ENCODE measurements around the gene SNW1.
"Not testable (repeated sequence)": the region's sequence is repeated elsewhere in the genome, so short reads cannot be mapped to it uniquely, and the experiment has no call there.

Gene SNW1

DNA sequence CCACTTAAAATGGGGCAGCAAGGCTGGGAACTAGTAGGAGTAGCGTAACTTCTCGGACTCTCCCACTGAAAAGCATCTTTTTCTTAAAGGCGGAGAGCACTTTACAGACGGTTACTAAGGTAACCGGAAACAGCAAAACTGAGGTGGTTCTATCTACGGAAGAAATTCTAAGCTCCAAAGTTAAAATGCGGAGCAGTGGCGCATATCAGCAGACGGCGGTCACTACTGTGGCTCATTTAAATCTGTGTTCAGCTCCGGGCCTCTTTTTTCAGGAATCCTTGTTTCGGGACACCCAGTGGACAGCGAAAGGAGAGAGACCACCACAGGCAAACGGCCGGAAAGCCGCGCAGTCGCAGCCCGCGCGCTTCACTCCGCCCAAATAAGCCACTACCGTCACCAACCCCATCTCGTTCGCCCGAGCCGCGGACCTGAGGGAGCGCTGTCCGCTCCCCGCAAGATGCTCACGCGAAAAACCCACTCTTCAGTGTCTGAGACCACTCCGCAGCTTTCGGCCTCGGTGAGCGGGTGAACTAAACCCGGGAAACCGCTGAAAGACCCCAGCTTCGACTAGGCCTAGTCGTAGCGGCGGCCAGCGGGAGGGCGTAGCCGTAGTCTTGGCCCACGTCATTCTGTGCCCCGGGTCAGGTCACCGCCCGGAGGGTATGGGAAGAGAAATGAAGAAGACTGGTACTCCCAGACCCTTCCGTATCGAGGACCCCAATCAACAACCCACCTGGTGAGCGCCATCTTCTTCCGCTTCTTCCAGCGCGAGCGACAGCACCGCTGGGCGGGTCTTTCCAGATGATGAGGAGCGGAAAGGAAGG, at the start of gene SNW1:
Gene SNW1, minus strand, starts transcription at position 776 of the 824 bp plus-strand sequence. Its CDS starts 29 bp downstream, at position 747.
- DNase-seq: peak; percentile 94
- in situ Hi-C loops (cut with HindIII; ENCODE audit: low pct_ligation_motif_present, low pct_unique_long_range_greater_than_20kb, low sequenced_read_pairs): no loop called here

DNA sequence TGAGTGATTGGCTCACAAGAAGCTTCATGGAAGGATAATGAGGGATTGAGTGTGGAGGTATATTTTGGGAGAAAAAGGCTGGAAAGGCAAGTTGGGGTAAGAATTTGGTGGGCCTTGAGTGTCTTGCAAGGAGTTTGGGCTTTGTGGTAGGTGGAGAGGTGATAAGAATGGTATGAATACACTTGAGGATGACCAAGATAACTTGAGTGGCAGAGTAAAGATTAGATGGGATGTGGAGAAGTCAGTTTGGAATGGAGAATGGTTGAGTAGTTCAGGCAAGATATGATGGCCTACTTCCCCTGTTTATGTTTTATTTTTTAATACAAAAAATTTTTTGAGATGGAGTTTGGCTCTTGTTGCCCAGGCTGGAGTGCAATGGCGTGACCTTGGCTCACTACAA, 48.1 kb upstream of the SNW1 start:
- in situ Hi-C loops (cut with HindIII; ENCODE audit: low pct_ligation_motif_present, low pct_unique_long_range_greater_than_20kb, low sequenced_read_pairs): no loop called here
- no peak for DNase-seq

DNA sequence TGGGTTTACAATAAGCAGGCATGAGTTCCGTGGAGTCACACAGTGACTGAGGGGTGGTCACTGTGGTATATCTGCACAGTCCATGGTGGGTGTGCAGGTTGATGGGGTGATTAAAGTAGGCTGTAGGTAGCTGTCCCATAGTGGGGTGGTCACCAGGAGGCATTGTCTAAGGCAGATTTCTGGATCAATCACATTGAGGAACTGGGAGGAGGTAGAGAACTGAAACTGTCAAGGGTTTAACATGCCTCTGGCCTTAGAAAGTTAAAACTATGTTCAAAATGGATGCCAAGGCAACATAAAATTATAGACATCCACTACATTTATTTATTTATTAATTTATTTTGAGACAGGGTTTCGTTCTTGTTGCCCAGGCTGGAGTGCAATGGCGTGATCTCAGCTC, 47.3 kb upstream of the SNW1 start:
- DNase-seq: no peak
- in situ Hi-C loops (cut with HindIII; ENCODE audit: low pct_ligation_motif_present, low pct_unique_long_range_greater_than_20kb, low sequenced_read_pairs): no loop called here

DNA sequence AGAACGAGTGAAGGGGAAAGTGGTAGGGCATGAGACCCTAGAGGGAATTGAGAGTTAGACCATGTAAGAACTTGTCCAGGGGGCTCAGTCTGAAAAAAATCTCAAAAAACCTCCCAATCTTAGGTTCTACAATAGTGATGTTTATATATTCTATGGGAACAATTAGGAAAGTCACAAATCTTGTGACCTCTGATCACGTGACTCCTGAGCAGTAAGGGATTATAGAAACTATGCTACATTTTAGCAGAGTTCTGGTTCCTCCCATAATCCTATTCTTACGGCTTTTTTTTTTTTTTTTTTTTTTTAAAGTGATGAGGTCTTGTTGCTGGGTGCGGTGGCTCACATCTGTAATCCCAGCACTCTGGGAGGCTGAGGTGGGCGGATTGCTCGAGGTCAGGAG, 44.8 kb upstream of the SNW1 start:
- DNase-seq: no peak
- in situ Hi-C loops (cut with HindIII; ENCODE audit: low pct_ligation_motif_present, low pct_unique_long_range_greater_than_20kb, low sequenced_read_pairs): no loop called here

DNA sequence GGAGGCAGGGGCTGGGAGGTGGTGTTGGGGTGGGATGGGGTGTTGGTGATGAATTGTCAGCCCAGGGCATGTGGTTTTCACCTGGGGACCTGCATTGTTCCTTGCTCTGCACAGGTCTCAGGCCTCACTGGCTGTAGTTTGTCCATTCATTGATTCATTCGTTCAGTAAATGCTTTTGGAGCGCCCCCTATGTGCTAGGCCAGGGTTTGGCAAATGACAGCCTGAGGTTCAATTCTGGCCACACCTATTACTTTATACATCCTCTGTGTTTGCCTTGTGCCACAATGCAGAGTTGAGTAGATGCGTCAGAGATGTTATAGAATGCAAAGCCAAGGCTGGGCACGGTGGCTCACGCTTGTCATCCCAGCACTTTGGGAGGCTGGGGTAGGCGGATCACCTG, 43.6 kb upstream of the SNW1 start:
- in situ Hi-C loops (cut with HindIII; ENCODE audit: low pct_ligation_motif_present, low pct_unique_long_range_greater_than_20kb, low sequenced_read_pairs): no loop called here
- peak; percentile 47 for DNase-seq

DNA sequence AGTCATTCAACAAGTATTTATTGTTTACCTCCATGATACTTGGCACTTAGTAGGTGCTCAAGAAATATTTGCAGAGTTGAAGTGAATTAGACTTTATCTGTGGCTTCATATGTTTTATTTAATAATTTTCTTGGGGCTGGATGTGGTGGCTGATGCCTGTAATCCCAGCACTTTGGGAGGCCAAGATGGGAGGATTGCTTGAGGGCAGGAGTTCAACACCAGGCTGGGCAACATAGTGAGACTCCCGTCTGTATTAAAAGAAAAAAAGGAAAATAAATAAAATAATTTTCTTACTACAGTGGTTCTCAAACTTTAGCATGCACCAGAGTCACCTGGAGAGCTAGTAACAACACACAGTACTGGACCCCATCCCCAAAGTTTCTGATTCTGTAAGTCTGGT, 39.9 kb upstream of the SNW1 start:
- DNase-seq: no peak
- in situ Hi-C loops (cut with HindIII; ENCODE audit: low pct_ligation_motif_present, low pct_unique_long_range_greater_than_20kb, low sequenced_read_pairs): no loop called here

DNA sequence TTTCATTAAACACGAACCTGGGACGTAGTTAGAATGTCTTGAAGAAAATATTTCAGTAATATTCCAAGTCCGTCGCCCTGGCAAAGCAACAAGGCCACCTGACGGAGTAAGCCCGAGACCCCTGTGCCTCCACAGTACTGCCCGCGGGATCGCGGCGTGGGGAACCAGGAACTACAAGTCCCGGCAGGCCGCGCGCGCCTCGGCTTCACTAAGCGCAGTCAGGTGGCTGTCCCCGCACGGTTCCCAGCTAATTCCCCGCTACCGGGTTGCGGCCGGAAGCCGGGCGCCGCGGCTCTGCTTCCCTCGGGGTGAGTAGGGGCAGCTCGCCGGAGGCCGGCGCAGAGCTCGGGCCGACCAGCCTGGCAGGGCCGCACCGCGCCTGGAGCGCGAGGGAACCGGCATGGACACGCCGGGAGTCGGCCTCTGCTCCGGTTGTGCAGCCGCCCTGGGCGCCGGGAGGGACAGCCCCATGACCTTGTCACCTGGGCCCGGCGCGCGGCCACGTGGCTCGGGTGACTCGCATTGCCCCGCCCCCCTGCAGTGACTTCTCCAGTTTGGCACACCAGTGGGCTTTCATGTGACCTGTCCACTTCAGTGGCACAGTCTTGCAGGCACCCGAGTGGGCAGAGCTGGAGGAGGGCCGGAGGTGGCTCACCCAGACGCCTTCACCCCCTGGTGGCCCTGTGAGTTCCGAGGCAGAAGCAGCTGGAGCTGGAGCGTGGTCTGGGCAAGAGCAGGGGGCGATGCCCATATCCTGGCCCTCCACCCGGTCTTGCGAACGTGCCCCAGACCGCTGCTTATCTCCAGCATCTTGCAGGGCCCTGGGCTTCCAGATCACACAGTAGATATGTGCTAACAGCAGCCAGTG, 39.1 kb upstream of the SNW1 start, which contains the start of gene ADCK1:
Gene ADCK1, plus strand, starts transcription at position 247 of the 868 bp plus-strand sequence. CDS start 18,870 bp downstream, outside the sequence.
- in situ Hi-C loops (cut with HindIII; ENCODE audit: low pct_ligation_motif_present, low pct_unique_long_range_greater_than_20kb, low sequenced_read_pairs): no loop called here

DNA sequence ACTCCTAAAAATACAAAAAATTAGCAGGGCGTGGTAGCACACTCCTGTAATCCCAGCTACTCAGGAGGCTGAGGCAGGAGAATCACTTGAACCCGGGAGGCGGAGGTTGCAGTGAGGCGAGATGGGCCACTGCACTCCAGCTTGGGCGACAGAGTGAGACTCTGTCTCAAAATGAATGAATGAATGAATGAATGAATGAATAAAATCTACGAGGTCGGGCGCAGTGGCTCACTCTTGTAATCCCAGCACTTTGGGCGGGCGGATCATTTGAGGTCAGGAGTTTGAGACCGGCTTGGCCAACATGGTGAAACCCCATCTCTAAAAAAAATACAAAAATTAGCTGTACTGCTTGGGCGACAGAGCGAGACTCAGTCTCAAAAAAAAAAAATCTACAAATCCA, 38.5 kb upstream of the SNW1 start:
- in situ Hi-C loops (cut with HindIII; ENCODE audit: low pct_ligation_motif_present, low pct_unique_long_range_greater_than_20kb, low sequenced_read_pairs); DNase-seq: not testable (repeated sequence)

More for the DNA sequence above, 39.1 kb upstream of the SNW1 start, which contains the start of gene ADCK1:
- peak; percentile 73 for DNase-seq

DNA sequence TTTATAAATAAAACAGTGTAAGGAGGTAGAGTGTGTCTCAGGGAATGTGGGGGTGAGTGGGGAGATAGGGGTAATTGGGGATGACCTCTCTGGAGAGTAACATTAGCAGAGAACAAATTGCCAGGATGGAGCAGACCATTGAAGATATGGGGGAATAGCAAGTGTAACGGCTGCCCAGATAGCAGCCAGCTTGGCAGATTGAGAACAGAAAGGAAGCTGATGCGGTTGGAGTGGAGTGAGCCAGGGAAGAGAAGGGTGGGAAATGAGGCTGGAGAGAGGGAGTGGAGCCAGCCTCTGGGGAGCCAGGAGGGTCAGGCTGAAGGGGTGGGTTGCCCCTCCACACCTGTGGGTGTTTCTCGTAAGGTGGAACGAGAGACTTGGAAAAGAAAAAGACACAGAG, 33.4 kb upstream of the SNW1 start:
- in situ Hi-C loops (cut with HindIII; ENCODE audit: low pct_ligation_motif_present, low pct_unique_long_range_greater_than_20kb, low sequenced_read_pairs): no loop called here
- no peak for DNase-seq

DNA sequence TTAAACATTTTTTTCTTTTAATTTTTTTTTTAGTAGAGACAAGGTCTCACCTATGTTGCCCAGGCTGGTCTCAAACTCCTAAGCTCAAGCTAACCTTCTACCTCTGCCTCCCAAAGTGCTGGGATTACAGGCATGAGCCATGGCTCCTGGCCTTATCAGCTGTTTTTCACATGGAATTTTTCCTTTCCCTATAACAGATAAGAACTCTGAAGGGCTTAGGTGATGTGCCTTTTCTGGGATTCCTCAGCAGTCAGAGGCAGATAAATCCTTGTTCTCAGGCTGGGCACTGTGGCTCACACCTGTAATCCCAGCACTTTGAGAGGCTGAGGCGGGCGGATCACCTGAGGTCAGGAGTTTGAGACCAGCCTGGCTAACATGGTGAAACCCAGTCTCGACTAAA, 32.3 kb upstream of the SNW1 start:
- DNase-seq; in situ Hi-C loops (cut with HindIII; ENCODE audit: low pct_ligation_motif_present, low pct_unique_long_range_greater_than_20kb, low sequenced_read_pairs): not testable (repeated sequence)

DNA sequence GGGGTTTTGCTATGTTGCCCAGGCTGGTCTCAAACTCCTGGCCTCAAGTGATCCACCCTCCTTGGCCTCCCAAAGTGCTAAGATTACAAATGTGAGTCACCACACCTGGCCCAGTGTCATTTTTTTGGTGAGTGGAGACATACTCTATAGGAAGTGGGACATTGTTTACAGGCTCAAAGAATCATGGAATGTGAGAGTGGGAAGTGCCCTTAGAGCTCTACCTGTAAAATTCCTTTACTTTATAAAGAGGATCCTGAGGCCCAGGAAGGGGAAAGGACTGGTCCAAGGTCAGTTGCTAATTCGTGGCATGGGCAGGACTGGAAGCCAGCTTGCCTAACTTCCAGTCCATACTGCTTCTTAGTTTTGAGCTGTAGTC, 30.3 kb upstream of the SNW1 start:
- in situ Hi-C loops (cut with HindIII; ENCODE audit: low pct_ligation_motif_present, low pct_unique_long_range_greater_than_20kb, low sequenced_read_pairs): no loop called here
- DNase-seq: no peak

DNA sequence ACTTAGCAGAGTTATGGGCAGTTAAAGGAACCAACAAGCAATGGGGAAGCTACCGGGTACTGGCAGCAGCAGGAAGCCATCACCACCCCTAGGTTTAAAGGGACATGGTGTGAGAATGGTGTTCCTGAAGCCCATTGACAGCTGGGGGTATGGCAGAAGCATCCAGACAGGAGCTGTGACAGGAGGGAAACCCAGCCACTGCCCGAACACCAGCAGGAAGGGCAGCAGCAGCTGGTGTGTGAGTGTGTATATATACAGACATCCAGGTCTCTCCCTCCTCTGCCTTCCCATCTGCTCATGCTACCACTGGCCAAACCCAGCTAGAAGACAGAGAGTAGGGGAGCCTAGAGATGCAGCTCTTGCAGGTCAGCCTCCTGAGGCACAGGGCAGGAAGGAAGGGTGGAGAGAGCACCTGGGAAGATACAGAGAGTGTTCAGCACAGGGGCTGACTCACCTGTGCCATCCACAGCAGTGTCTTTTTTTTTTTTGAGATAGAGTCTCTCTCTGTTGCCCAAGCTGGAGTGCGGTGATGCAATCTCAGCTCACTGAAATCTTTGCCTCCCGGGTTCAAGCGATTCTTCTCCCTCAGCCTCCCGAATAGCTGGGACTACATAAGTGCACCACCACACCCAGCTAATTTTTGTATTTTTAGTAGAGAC, 29.7 kb upstream of the SNW1 start:
- in situ Hi-C loops (cut with HindIII; ENCODE audit: low pct_ligation_motif_present, low pct_unique_long_range_greater_than_20kb, low sequenced_read_pairs): no loop called here
- no peak for DNase-seq

DNA sequence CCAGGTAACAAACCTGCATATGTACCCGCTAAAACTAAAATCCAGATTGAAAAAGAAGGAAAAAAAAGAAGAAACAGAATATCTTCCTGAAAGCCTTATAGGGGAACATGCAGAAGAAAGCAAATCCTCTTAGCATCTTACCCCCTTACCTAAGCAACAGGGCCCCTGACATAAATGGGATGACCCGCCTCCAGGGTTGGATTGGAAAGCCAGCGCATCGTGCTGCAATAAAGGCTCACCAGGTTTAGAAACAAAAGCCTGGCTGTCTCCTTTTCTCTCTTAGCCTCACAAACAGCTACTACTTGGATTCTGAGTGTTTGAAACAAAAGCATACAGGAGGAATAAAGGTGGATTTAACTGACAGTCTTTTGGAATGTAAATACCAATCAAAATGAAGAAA, 25.2 kb upstream of the SNW1 start:
- in situ Hi-C loops (cut with HindIII; ENCODE audit: low pct_ligation_motif_present, low pct_unique_long_range_greater_than_20kb, low sequenced_read_pairs): no loop called here
- DNase-seq: no peak

DNA sequence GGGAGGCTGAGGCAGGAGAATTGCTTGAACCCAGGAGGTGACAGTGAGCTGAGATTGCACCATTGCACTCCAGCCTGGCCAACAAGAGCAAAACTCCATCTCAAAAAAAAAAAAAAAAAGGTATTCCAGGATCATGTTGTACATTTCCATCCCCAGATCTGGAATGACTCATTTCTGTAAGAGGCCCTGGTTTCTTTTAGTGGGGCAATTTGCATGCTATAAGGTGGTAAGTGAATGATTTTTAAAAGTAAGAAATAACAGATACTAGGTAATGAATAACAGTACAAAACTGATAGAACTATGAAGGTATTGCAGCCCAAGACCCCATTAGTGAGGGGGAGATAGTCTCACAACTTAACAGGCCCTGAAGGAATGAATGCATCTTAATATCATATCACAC, 21.2 kb upstream of the SNW1 start:
- in situ Hi-C loops (cut with HindIII; ENCODE audit: low pct_ligation_motif_present, low pct_unique_long_range_greater_than_20kb, low sequenced_read_pairs): no loop called here
- DNase-seq: no peak

DNA sequence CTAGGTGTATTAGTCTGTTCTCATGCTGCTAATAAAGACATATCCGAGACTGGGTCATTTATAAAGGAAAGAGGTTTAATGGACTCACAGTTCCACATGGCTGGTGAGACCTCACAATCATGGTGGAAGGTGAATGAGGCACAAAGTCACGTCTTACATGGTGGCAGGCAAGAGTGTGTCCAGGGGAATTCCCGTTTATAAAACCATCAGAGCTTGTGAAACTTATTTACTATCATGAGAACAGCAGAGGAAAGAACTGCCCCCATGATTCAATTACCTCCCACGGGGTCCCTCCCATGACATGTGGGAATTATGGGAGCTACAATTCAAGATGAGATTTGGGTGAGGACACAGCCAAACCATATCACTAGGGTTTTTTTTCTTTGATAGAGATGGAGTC, 13.0 kb upstream of the SNW1 start:
- in situ Hi-C loops (cut with HindIII; ENCODE audit: low pct_ligation_motif_present, low pct_unique_long_range_greater_than_20kb, low sequenced_read_pairs); DNase-seq: not testable (repeated sequence)

DNA sequence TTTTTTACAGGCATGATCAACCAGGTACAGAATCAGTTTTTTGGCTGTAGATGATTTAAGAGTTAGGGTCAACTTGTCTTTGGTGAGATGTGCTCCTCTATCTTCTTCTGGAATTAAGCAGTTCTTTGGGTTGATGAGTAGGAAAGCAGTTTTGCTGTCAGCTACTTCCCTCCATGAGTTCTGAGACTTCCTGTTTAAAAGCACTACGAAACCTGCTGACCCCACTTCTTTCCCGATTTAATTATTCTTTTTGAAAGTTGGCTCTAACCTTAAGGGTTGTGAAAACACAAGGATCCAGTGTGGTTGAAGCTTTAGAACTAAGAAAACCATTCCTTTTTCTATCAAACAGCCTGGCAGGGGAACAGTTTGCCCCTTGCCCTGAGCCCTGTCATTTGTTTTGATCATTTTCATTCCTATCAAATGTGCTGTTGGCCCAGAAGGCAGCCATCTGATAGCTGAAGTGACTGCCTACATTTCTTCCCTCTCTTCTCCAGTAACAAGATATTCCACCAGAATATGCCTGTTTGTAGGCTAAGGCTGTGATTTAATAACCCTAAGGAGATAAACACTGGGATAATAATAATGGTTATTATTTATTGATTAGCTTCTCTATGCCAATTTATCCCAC, 7.6 kb upstream of the SNW1 start:
- in situ Hi-C loops (cut with HindIII; ENCODE audit: low pct_ligation_motif_present, low pct_unique_long_range_greater_than_20kb, low sequenced_read_pairs); DNase-seq: not testable (repeated sequence)

DNA sequence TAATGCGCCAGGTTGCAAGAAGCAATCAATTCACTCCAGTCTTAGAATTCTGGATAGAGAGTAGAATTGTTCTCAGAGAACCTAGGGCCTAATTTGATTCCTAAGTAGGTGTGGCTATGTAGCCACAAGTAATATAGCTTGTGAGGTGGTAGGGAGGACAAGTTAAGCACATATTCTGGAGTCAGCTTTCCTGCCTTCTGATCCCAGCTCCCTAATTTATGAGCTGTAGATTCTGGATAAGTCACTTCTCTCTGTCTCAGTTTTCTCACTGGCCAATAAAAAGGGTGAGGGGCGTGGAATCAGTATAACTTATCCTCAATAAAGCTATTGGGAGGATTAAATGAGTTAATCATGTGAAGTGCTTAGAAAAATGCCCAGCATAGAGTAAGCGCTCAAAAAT, 3.0 kb upstream of the SNW1 start:
- no peak for DNase-seq
- in situ Hi-C loops (cut with HindIII; ENCODE audit: low pct_ligation_motif_present, low pct_unique_long_range_greater_than_20kb, low sequenced_read_pairs): no loop called here

DNA sequence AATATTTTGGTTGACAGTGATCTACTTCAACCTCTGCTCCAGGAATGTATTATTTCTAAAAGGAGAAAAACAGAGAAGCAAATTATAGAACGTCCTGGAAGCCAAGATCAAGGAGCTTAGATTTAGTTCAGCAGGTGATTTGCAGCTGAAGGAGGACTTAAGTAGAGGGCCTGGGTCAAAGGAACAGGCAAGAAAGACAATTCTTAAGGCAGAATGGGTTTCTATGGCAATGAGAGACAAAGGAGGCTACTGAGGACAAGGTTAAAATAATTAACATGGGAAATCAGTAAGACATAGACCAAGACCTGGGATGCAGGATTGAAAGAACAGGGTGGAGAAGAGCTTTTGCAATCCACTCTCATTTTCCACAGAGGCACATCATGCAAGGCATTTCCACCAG, 2.4 kb upstream of the SNW1 start:
- in situ Hi-C loops (cut with HindIII; ENCODE audit: low pct_ligation_motif_present, low pct_unique_long_range_greater_than_20kb, low sequenced_read_pairs): no loop called here
- no peak for DNase-seq

All from ACHN (cell line).